NCI-H82 treated with DMSO at 0.1 percent for 48 hours (cell line): ENCODE measurements around the gene CIDEC.
"Not testable (repeated sequence)": the region's sequence is repeated elsewhere in the genome, so short reads cannot be mapped to it uniquely, and the experiment has no call there.

Experiments
- DNase-seq: peaks from one replicate; lab custom pipeline; 2025; ENCODE audit not compliant: unreplicated experiment; lab: John Stamatoyannopoulos, UW

CIDEC gene

GRCh38 chr3:9848860-9849259, 31.2 kb downstream of the CIDEC start:
- DNase-seq: not testable (repeated sequence)

- DNase-seq: not testable (repeated sequence)
These were observed 32.2 kb downstream of the CIDEC start for GRCh38 chr3:9847870-9848269.

GRCh38 chr3:9846931-9847488, 33.0 kb downstream of the CIDEC start:
- no peak for DNase-seq

GRCh38 chr3:9846231-9846630, 33.8 kb downstream of the CIDEC start:
- no peak for DNase-seq

- peak; percentile 68 for DNase-seq
These were observed 36.2 kb downstream of the CIDEC start, which contains the start of gene RPUSD3 for GRCh38 chr3:9843715-9844438. RPUSD3 (minus strand) TSS chr3:9844008; CDS start chr3:9843990, 18 bp downstream.

GRCh38 chr3:9841015-9841414, 39.0 kb downstream of the CIDEC start:
- no peak for DNase-seq

- DNase-seq: no peak
These were observed 41.2 kb downstream of the CIDEC start for GRCh38 chr3:9838856-9839255.

GRCh38 chr3:9837701-9838582, 42.1 kb downstream of the CIDEC start:
- no peak for DNase-seq

- no peak for DNase-seq
These were observed 45.3 kb downstream of the CIDEC start for GRCh38 chr3:9834520-9835380.

GRCh38 chr3:9833078-9833477, 47.0 kb downstream of the CIDEC start:
- DNase-seq: no peak

GRCh38 chr3:9831253-9831652, 48.8 kb downstream of the CIDEC start:
- no peak for DNase-seq

- DNase-seq: no peak
These were observed 51.0 kb downstream of the CIDEC start for GRCh38 chr3:9828801-9829755.

- peak; percentile 21 for DNase-seq
These were observed 53.1 kb downstream of the CIDEC start for GRCh38 chr3:9826815-9827573.

- DNase-seq: no peak
These were observed 54.5 kb downstream of the CIDEC start for GRCh38 chr3:9825451-9826040.

GRCh38 chr3:9820946-9821345, 59.1 kb downstream of the CIDEC start:
- peak; percentile 16 for DNase-seq

- no peak for DNase-seq
These were observed 59.5 kb downstream of the CIDEC start for GRCh38 chr3:9820543-9820942.

- DNase-seq: no peak
These were observed 61.3 kb downstream of the CIDEC start for GRCh38 chr3:9818666-9819335.

- DNase-seq: no peak
These were observed 62.6 kb downstream of the CIDEC start for GRCh38 chr3:9817436-9817835.
